ENCODE data around the gene LSM8.

GRCh38 chr7:118184565-118184940 lies 589 bp downstream of the LSM8 start:
- TF ChIP-seq ZSCAN18 (CRISPR knock-in tag; IDR thresholded peaks at IDR 0.05) (no peak), CTCF (IDR thresholded peaks at IDR 0.05) (no peak), ATF3 (CRISPR knock-in tag; conservative IDR thresholded peaks at IDR 0.05) (no peak), ZNF317 (CRISPR knock-in tag; IDR thresholded peaks at IDR 0.05; ENCODE audit: borderline replicate concordance, low read depth) (no peak), JUN (CRISPR knock-in tag; IDR thresholded peaks at IDR 0.05) (no peak), FOXP1 (CRISPR knock-in tag; IDR thresholded peaks at IDR 0.05; ENCODE audit: borderline replicate concordance) (no peak), E2F1 (CRISPR knock-in tag; IDR thresholded peaks at IDR 0.05) (no peak), ZNF121 (CRISPR knock-in tag; IDR thresholded peaks at IDR 0.05) (no peak), USF1 (CRISPR knock-in tag; IDR thresholded peaks at IDR 0.05) (no peak), KAT7 (CRISPR knock-in tag; IDR thresholded peaks at IDR 0.05; ENCODE audit: borderline replicate concordance) (no peak), E2F4 (CRISPR knock-in tag; IDR thresholded peaks at IDR 0.05; ENCODE audit: borderline replicate concordance, low read depth) (no peak), RELA (CRISPR knock-in tag; IDR thresholded peaks at IDR 0.05; ENCODE audit: borderline replicate concordance) (no peak), ATF2 (CRISPR knock-in tag; IDR thresholded peaks at IDR 0.05; ENCODE audit: borderline replicate concordance, low read depth) (no peak), ESRRA (CRISPR knock-in tag; IDR thresholded peaks at IDR 0.05; ENCODE audit: borderline replicate concordance) (no peak)
